ENCODE measurements around the gene RHOBTB1.

DNA sequence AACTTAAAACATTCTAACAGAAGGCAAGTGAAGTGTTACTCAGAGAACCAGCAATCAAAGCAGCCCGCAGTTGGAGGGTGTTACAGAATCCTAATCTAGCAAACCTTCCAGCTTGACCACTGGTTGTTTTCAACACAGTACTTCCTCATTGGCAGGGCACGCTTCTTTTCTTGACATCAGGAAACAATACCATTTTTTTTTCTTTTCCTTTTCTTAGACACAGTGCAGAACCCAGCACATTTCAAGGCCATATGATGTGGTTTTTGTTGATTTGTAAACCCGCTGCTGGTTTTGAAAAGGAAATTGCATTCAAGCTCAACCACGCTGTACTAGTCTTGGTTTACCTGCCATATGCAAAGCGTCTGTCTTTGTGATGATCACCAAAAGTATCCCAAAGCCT lies 33.4 kb downstream of the RHOBTB1 start:
- TF ChIP-seq, protein P1, sequence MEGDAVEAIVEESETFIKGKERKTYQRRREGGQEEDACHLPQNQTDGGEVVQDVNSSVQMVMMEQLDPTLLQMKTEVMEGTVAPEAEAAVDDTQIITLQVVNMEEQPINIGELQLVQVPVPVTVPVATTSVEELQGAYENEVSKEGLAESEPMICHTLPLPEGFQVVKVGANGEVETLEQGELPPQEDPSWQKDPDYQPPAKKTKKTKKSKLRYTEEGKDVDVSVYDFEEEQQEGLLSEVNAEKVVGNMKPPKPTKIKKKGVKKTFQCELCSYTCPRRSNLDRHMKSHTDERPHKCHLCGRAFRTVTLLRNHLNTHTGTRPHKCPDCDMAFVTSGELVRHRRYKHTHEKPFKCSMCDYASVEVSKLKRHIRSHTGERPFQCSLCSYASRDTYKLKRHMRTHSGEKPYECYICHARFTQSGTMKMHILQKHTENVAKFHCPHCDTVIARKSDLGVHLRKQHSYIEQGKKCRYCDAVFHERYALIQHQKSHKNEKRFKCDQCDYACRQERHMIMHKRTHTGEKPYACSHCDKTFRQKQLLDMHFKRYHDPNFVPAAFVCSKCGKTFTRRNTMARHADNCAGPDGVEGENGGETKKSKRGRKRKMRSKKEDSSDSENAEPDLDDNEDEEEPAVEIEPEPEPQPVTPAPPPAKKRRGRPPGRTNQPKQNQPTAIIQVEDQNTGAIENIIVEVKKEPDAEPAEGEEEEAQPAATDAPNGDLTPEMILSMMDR (IDR thresholded peaks at IDR 0.05; ENCODE audit: poor library complexity) = no peak
- no peak for TF ChIP-seq EZH2 (IDR thresholded peaks at IDR 0.05; ENCODE audit: borderline replicate concordance)
- no peak for TF ChIP-seq EZH2phosphoT487 (IDR thresholded peaks at IDR 0.05; ENCODE audit: low read depth, severe bottlenecking, unreplicated experiment)
